HepG2 (cell line): ENCODE results near the gene PSME3IP1. TPM values are rescaled to one million over a fixed set of nuclear protein-coding genes. Genes with fewer than 3 reads are reported as not detected.

Experiments
- CAMTA2 ChIP-seq: sonication (generic); formaldehyde crosslinking; IDR thresholded peaks from 2 replicates; pipeline ENCODE4 v1.4.0; 2020; ENCODE audit warnings: mild to moderate bottlenecking, missing genetic modification reagents, borderline replicate concordance
- GATA4 ChIP-seq: sonication (generic); IDR thresholded peaks from 2 replicates; pipeline ENCODE4 v1.6.1; 2016; ENCODE audit warnings: antibody characterized with exemption, low read depth, borderline replicate concordance
- HNRNPLL ChIP-seq: fragments of 200-400 bp; formaldehyde crosslinking; IDR thresholded peaks from 2 replicates; pipeline ENCODE4 v1.6.1; 2017; ENCODE audit warnings: mild to moderate bottlenecking, low read depth, low read length; ENCODE audit not compliant: poor library complexity, severe bottlenecking
- HOXA9 ChIP-seq: sonication (generic); formaldehyde crosslinking; IDR thresholded peaks from 2 replicates; pipeline ENCODE4 v1.8.1; 2022; ENCODE audit warnings: missing genetic modification reagents, mild to moderate bottlenecking, moderate library complexity, borderline replicate concordance
- KDM2A ChIP-seq: sonication (generic); formaldehyde crosslinking; IDR thresholded peaks from 2 replicates; pipeline ENCODE4 v1.4.0; 2020; ENCODE audit warnings: low read depth, missing genetic modification reagents, borderline replicate concordance
- KDM3A ChIP-seq: IDR thresholded peaks from 2 replicates; pipeline ENCODE4 v1.6.1; 2018; ENCODE audit warnings: low read depth, missing compliant biosample characterization
- MBNL3 ChIP-seq: fragments of 250-450 bp; sonication (Bioruptor Pico); conservative IDR thresholded peaks from 2 replicates; pipeline ENCODE4 v1.8.0; 2022; ENCODE audit warnings: mild to moderate bottlenecking, inconsistent platforms
- NR2F1 ChIP-seq, 2 experiments: fragments of 450-650 bp in 1 of 2; formaldehyde crosslinking in 1 of 2; IDR thresholded peaks; 2 replicates each; pipeline versions ENCODE4 v1.5.0 to v1.6.1; 2016 to 2020; ENCODE audit warnings: mild to moderate bottlenecking in 1 of 2, missing compliant biosample characterization in 1 of 2, missing genetic modification reagents in 1 of 2, moderate library complexity in 1 of 2
- PLRG1 ChIP-seq: fragments of 450-650 bp; conservative IDR thresholded peaks from 2 replicates; pipeline ENCODE4 v1.6.1; 2016
- RFX3 ChIP-seq: IDR thresholded peaks from 2 replicates; pipeline ENCODE4 v1.6.1; 2016; ENCODE audit warnings: missing biosample characterization, missing genetic modification reagents
- SP1 ChIP-seq, 2 experiments: fragments of 450-650 bp in 1 of 2; sonication (generic) in 1 of 2; formaldehyde crosslinking in 1 of 2; IDR thresholded peaks; 2 replicates each; pipeline versions ENCODE4 v1.4.0 to v1.6.1; 2016 to 2020; ENCODE audit warnings: missing genetic modification reagents in 1 of 2
- TBL1XR1 ChIP-seq: fragments of 150-350 bp; IDR thresholded peaks from 2 replicates; pipeline ENCODE4 v1.6.1; 2014; ENCODE audit warnings: borderline replicate concordance, low read length; ENCODE audit not compliant: partially characterized antibody
- THAP11 ChIP-seq: IDR thresholded peaks from 2 replicates; pipeline ENCODE4 v1.6.1; 2016; ENCODE audit warnings: missing biosample characterization, missing genetic modification reagents
- XRCC5 ChIP-seq: fragments of 200-400 bp; formaldehyde crosslinking; optimal IDR thresholded peaks from 2 replicates; pipeline ENCODE3; 2017; ENCODE audit warnings: mild to moderate bottlenecking, low read length
- ZMYM2 ChIP-seq: sonication (generic); formaldehyde crosslinking; IDR thresholded peaks from 2 replicates; pipeline ENCODE4 v1.8.0; 2022; ENCODE audit warnings: mild to moderate bottlenecking, missing genetic modification reagents
- ZNF234 ChIP-seq: sonication (generic); formaldehyde crosslinking; conservative IDR thresholded peaks from 2 replicates; pipeline ENCODE4 v1.5.1; 2020; ENCODE audit warnings: mild to moderate bottlenecking, missing genetic modification reagents
- ZNF3 ChIP-seq: IDR thresholded peaks from 2 replicates; pipeline ENCODE4 v1.7.0; 2017; ENCODE audit warnings: inconsistent platforms
- ZNF761 ChIP-seq: sonication (generic); formaldehyde crosslinking; conservative IDR thresholded peaks from 2 replicates; pipeline ENCODE4 v1.4.0; 2020; ENCODE audit warnings: mild to moderate bottlenecking, missing genetic modification reagents
- polyA plus RNA-seq, 8 experiments: library from polyadenylated mRNA; depleted of rRNA in 3 of 8; stranded (reverse) in 7 of 8; unstranded in 1 of 8; fragments of >200 nt; fragmentation: Illumina TruSeq in 4 of 8; extraction: Trizol in 4 of 8; gene quantifications; 2 replicates each; pipeline versions ENCODE4 v1.2.1 to v1.2.3, GENCODE V29; 2011 to 2016; ENCODE audit warnings: low read depth in 4 of 8, missing spikeins in 1 of 8, mixed read lengths in 1 of 8; ENCODE audit not compliant: insufficient read depth in 1 of 8
- total RNA-seq, 5 experiments: library from RNA; depleted of rRNA; stranded (reverse); fragments of >200 nt; fragmentation: Illumina TruSeq; extraction: Trizol; gene quantifications; 2 replicates each; pipeline ENCODE4 v1.2.3, GENCODE V29; 2016; ENCODE audit warnings: low read depth in 1 of 5
- TF ChIP-seq, protein P1 (sequence below): sonication (generic); formaldehyde crosslinking; IDR thresholded peaks from 2 replicates; pipeline ENCODE4 v1.4.0; 2020; ENCODE audit warnings: missing genetic modification reagents
- TF ChIP-seq, protein P2 (sequence below): sonication (generic); formaldehyde crosslinking; IDR thresholded peaks from 2 replicates; pipeline ENCODE4 v1.5.1; 2020; ENCODE audit warnings: mild to moderate bottlenecking, missing genetic modification reagents, moderate library complexity
- TF ChIP-seq, protein P3 (sequence below): sonication (generic); formaldehyde crosslinking; IDR thresholded peaks from 2 replicates; pipeline ENCODE4 v1.5.0; 2020; ENCODE audit warnings: missing genetic modification reagents, mild to moderate bottlenecking, borderline replicate concordance
- TF ChIP-seq, protein P4 (sequence below): sonication (generic); formaldehyde crosslinking; IDR thresholded peaks from 2 replicates; pipeline ENCODE4 v1.4.0; 2020; ENCODE audit warnings: missing genetic modification reagents
- TF ChIP-seq, protein P5 (sequence below): sonication (generic); formaldehyde crosslinking; IDR thresholded peaks from 2 replicates; pipeline ENCODE4 v1.5.1; 2020; ENCODE audit warnings: mild to moderate bottlenecking, missing genetic modification reagents, borderline replicate concordance

The PSME3IP1 gene
- total and polyA plus RNA-seq, 2 of the 13 experiments (the other 11 are each of a cell fraction or from before 2014, with no cell fraction given) = 90.8 to 99.8 TPM

DNA sequence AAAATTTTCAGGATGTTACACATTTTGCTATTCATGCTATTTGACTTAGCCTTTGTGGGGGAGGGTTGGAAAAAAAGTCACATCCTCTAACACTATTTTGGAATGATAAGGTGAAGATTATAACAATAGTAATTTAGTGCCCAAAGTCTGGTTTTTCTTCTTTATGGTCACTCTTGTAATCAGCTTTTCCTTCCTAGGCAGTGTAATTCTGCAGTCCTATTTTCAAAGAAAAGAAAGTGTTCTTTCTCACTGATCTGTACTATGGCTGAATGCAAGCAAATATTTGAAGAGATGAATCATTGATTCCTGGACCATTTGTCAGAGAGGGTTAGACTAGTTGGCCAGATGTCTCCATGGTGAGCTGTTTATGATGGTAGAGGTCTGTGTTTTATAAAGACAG, 8.7 kb upstream of the PSME3IP1 start (continued):
- TF ChIP-seq SP1 (IDR thresholded peaks at IDR 0.05) (no peak), SP1 (CRISPR knock-in tag; IDR thresholded peaks at IDR 0.05) (no peak), HNRNPLL (no peak), ZNF761 (CRISPR knock-in tag) (no peak), NR2F1 (CRISPR knock-in tag; IDR thresholded peaks at IDR 0.05) (peak in 1 of 2 experiments; percentile 39; a peak in 1 of 4 replicates), ZMYM2 (CRISPR knock-in tag) (no peak), ZNF234 (CRISPR knock-in tag) (no peak), MBNL3 (CRISPR knock-in tag) (no peak), PLRG1 (no peak), HOXA9 (CRISPR knock-in tag) (no peak), TBL1XR1 (no peak), CAMTA2 (CRISPR knock-in tag) (no peak), KDM3A (no peak), KDM2A (CRISPR knock-in tag) (no peak), GATA4 (peak; percentile 44; the same call in 1 of the 2 replicates), ZNF3 (CRISPR knock-in tag) (no peak), THAP11 (CRISPR knock-in tag) (peak; percentile 48), RFX3 (CRISPR knock-in tag) (0 out of 2 replicates have a peak, but pooled peaks have one; percentile 28), XRCC5 (no peak)
- TF ChIP-seq, protein P1, sequence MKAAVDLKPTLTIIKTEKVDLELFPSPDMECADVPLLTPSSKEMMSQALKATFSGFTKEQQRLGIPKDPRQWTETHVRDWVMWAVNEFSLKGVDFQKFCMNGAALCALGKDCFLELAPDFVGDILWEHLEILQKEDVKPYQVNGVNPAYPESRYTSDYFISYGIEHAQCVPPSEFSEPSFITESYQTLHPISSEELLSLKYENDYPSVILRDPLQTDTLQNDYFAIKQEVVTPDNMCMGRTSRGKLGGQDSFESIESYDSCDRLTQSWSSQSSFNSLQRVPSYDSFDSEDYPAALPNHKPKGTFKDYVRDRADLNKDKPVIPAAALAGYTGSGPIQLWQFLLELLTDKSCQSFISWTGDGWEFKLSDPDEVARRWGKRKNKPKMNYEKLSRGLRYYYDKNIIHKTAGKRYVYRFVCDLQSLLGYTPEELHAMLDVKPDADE (CRISPR knock-in tag) = no peak
- TF ChIP-seq, protein P2, sequence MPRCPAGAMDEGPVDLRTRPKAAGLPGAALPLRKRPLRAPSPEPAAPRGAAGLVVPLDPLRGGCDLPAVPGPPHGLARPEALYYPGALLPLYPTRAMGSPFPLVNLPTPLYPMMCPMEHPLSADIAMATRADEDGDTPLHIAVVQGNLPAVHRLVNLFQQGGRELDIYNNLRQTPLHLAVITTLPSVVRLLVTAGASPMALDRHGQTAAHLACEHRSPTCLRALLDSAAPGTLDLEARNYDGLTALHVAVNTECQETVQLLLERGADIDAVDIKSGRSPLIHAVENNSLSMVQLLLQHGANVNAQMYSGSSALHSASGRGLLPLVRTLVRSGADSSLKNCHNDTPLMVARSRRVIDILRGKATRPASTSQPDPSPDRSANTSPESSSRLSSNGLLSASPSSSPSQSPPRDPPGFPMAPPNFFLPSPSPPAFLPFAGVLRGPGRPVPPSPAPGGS (CRISPR knock-in tag) = no peak
- TF ChIP-seq, protein P3, sequence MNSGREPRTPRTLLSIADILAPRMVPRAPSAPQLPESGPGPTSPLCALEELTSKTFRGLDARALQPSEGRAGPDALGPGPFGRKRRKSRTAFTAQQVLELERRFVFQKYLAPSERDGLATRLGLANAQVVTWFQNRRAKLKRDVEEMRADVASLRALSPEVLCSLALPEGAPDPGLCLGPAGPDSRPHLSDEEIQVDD (CRISPR knock-in tag) = no peak
- TF ChIP-seq, protein P4, sequence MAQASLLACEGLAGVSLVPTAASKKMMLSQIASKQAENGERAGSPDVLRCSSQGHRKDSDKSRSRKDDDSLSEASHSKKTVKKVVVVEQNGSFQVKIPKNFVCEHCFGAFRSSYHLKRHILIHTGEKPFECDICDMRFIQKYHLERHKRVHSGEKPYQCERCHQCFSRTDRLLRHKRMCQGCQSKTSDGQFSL = no peak
- TF ChIP-seq, protein P5, sequence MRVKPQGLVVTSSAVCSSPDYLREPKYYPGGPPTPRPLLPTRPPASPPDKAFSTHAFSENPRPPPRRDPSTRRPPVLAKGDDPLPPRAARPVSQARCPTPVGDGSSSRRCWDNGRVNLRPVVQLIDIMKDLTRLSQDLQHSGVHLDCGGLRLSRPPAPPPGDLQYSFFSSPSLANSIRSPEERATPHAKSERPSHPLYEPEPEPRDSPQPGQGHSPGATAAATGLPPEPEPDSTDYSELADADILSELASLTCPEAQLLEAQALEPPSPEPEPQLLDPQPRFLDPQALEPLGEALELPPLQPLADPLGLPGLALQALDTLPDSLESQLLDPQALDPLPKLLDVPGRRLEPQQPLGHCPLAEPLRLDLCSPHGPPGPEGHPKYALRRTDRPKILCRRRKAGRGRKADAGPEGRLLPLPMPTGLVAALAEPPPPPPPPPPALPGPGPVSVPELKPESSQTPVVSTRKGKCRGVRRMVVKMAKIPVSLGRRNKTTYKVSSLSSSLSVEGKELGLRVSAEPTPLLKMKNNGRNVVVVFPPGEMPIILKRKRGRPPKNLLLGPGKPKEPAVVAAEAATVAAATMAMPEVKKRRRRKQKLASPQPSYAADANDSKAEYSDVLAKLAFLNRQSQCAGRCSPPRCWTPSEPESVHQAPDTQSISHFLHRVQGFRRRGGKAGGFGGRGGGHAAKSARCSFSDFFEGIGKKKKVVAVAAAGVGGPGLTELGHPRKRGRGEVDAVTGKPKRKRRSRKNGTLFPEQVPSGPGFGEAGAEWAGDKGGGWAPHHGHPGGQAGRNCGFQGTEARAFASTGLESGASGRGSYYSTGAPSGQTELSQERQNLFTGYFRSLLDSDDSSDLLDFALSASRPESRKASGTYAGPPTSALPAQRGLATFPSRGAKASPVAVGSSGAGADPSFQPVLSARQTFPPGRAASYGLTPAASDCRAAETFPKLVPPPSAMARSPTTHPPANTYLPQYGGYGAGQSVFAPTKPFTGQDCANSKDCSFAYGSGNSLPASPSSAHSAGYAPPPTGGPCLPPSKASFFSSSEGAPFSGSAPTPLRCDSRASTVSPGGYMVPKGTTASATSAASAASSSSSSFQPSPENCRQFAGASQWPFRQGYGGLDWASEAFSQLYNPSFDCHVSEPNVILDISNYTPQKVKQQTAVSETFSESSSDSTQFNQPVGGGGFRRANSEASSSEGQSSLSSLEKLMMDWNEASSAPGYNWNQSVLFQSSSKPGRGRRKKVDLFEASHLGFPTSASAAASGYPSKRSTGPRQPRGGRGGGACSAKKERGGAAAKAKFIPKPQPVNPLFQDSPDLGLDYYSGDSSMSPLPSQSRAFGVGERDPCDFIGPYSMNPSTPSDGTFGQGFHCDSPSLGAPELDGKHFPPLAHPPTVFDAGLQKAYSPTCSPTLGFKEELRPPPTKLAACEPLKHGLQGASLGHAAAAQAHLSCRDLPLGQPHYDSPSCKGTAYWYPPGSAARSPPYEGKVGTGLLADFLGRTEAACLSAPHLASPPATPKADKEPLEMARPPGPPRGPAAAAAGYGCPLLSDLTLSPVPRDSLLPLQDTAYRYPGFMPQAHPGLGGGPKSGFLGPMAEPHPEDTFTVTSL (CRISPR knock-in tag) = peak; percentile 93; the same call in 1 of the 2 replicates
